ENCODE measurements around the gene ARR3.
"Not testable (repeated sequence)": the region's sequence is repeated elsewhere in the genome, so short reads cannot be mapped to it uniquely, and the experiment has no call there.

Gene ARR3

DNA sequence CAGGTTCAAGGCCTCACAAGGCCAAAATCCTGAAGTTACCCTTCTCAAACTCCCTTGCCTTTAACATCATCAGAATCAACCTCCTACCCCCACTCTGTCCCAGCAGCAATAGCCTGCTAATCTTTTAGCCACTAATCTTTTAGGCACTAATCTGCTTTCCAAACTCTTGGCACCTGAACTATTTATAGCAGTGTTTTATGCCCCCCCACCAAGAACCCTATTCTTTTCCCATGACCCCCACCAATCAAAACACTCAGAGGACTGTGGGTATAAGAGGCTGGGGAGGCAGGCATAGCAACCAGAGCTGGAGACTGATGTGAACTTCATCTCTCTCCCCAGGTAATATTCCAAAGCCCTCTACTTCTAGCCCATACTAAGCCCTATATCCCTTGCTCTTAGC is at the start of gene ARR3:
TSS of gene ARR3 (plus strand) at position 301 of the 400 bp plus-strand sequence. CDS start 1,052 bp downstream, outside the sequence.
- ATAC-seq (no peak), DNase-seq (no peak)

DNA sequence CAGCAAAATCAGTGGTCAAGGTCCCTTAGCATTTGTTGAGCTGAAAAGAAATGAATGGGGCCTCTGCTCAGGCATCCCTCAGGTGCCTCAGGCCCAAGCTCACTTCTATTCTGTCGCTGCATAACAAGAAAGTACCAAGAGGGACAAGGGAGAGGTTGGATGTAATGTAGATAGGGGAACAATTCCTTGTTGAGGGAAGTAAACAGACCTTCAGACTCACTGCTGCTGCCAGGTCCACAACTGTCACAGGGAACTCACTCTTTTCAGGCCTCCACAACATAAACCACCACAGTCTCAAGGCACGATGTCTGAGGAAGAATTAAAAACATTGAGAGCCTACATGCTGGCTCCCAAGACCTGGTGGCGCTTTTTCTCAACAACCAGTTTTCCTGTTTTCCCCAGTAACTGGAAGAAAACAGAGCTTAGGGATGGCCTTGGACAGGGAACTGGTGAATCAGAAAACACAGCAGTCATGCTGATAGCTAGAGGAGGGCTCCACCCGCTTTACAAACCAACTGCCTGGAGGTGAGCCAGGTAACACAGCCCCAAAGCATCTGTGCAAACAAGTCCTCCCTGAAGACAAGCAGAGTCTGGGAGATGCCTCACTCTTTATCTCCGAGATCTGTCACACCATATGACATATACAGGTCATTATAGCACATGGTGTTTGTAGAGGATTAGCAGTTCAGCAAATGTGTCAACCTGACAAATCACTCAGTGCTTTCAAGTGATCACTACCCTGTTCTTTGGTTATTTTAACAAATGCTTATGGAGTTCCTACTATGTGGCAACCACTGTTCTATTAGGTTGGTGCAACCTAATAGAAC is 48.0 kb upstream of the ARR3 start:
- ATAC-seq, result no peak
- DNase-seq, result no peak

DNA sequence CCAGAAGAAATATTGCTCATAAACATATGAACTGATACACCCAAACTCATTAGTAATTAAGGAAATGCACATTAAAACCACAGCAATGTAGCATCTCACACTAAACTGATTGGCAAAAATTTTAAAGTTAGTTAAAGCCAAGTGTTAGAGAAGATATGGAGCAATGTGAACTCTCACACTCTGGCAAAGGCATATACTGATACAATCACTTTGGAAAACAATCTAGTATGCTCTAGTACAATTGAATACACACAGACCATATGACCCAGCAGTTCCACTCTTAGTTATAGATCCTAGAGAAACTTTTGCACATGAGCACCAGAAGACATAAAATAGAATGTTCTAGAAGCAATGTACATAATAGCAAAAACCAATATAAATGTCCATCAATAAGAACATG is 42.1 kb upstream of the ARR3 start:
- DNase-seq (no peak), ATAC-seq (no peak)

DNA sequence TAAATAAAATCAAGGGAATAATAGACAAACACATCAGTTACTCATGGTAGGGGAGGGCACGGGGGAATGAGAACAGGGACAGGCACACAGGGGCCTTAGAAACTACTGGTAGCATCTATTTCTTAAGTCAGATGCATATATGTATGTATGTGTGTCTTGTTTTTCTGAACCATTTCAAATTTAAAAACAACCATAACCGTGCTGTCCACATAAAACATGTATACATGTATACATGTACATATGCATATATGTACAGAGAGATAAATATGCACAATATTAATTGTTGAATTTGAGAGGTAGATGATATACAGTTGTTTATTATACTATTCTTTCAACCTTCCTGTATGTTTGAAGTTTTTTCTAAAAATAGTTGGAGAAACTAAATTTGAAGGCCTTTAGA is 41.4 kb upstream of the ARR3 start:
- ATAC-seq (no peak), DNase-seq (no peak)

DNA sequence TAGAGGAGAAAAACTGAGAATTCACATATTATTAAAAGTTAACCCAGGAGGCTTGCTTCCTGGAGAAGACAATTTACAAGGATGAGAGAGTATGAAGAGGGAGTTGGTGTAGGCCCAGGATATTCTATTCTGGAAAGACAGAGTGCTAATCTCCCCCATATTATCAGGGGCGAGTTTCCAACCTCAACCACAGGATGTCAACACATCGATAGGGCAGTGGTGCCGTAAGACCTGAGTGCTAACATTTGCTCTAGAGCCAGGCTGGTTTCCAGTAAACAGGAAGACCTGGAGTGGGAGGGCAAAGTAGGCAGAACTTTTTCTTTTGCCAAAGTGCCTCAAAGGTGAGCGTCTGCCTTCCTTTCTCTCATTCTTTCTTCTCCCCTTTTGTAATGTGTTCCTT is 36.5 kb upstream of the ARR3 start:
- ATAC-seq (no peak), DNase-seq (no peak)

DNA sequence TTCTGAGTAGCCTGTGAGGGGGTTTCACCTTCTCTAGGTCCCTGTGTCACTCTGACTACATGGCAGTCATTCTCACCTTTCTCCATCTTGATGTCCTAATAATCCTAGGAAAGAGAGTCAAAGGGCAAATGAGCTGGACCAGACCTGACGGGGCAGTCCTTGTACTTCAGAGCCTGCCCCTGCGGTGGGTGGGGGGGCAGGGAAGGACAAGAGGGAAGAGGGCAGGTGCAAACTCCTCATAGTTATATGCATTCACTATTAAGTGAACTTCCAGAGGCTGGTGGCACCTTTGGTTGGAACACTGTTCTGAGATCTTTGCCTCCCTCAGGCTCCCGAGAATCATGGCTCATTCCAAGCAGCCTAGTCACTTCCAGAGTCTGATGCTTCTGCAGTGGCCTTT is 33.8 kb upstream of the ARR3 start, which contains the start of gene AWAT1:
TSS of gene AWAT1 (plus strand) at position 301 of the 400 bp plus-strand sequence. CDS start at position 342, 41 bp downstream.
- ATAC-seq, result no peak

DNA sequence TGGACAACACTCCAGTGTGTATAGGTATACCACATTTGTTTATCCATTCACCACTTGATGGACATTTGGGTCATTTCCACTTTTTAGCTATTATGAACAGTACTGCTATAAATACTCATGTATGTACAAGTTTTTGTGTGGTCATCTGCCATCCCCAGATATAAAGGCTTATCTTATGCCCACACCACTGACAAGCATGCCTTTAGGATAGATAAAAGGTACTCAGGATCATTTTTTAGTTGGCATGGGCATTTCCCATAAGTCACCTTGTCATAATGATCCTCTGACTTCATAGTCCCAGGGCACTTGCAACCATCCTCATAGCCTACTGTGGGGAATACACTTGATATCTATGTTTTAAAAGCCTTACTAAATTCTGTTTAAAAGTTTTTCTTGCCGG is 27.4 kb upstream of the ARR3 start:
- ATAC-seq, result no peak
- DNase-seq, result no peak

More for the DNA sequence above, 33.8 kb upstream of the ARR3 start, which contains the start of gene AWAT1:
- no peak for DNase-seq

DNA sequence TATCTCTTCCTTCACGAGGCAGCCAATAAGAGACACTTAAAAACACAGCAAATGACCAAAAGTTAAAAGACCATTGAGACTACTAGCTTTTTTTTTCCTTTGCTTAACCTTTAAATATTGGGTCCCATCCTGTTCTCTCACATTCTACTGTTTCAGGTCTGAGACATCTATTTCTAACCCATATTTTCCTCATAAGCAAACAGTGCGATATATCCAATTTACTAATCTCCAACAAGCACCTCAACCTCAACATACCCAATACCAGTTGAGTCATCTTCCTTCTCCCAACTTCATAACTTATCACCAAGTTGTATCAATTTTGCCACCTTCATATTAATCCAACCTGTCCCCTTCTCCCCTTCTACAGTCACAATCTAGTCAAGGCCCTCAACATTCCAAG is 26.6 kb upstream of the ARR3 start:
- DNase-seq (no peak), ATAC-seq (peak; percentile 54)

DNA sequence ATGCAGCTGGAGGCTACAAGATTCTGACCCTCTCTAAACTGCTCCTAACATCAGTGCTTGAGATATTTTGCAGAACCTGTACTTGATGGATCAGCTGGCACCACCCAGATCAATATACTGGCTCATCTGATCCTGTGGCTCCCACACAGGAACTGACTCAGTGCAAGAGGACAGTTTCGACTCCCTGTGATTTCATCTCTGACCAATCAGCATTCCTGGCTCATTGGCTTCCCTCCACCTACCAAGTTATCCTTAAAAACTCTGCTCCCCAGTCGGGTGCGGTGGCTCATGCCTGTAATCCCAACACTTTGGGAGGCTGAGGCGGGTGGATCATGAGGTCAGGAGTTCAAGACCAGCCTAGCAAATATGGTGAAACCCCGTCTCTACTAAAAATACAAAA is 24.5 kb upstream of the ARR3 start:
- DNase-seq, ATAC-seq: not testable (repeated sequence)

DNA sequence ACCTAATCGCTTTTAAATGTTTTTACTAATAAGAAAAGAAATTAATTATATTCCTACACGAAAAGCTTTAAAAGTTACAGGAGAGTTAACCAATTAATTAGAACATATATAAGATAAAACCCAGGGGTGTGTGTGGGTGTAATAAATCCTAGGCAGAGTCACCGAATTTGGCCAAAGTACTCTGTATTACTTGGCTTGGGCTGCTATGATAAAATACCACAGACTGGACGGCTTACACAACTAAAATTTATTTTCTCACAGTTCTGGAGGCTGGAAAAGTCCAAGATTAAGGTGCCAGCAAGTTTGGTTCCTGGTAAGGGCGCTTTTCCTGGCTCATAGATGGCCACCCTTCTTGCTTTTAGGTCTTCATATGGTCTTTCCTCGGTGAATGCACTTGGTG is 23.3 kb upstream of the ARR3 start:
- ATAC-seq (no peak), DNase-seq (no peak)

DNA sequence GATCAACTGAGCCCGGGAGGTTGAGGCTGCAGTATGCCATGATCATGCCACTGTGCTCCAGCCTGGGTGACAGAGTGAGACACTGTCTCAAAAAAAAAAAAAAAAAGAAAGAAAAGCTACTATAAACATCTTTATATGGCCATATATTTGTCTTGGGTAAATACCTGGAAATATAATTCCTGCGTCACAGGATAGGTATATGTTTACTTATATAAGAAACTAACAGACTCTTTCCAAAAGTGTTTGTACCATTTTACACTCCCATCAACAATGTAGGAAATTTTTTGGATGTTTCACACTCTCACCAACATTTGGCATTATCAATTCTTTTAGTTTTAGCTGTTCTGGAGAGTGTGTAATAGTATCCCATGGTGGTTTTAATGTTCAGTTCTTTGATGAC is 20.9 kb upstream of the ARR3 start:
- ATAC-seq (no peak), DNase-seq (no peak)

DNA sequence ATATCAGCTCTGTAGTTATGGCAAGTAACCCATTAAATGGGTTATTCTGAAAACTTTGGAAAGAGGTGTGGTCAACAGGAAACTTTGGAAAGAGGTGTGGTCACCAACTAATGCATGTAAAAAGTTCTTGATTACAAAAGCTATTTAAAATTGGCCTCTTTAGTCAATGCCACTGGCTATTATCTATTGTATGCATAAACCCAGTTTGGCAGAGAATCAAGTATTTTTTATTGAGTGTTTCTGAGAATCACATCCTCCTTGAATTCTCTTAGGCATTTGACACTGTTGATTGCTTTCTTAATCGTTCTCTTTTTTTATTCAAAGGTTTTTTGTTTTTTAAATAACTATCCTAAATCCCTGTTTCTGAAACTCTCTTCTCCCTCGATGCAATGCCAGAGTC is 15.6 kb upstream of the ARR3 start:
- ATAC-seq (no peak), DNase-seq (no peak)

DNA sequence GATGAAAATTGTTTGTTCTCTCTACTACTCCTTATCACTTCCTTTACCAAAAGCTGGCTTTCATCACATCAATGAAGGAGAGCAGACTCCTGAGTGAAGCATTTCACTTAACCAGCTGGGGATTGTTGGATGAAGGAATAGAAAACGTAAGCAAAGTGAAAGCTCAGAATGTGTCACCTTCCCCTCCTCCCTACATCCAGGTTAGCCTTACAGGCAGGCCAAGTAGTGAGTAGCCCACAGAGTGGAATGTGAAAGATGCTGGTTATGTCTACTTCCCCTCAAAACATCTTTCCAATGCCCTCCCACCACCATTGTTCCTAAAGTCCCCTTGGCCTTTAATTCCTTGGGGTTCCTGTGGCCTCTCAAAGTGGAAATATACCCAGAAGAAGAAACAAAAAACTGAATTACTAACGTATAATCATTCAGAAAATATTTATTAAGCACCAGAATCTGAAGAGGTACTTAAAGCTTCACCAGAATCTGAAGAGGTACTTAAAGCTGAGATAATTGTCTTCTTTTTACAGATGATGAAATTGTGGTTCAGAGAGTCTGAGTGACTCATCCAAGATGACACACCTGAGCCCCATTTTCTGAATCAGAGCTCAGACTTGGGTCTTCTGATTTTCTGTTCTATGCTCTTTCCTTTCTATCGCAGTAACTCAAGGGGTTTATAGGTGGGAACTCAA is 14.6 kb upstream of the ARR3 start:
- DNase-seq (no peak), ATAC-seq (peak; percentile 79)

DNA sequence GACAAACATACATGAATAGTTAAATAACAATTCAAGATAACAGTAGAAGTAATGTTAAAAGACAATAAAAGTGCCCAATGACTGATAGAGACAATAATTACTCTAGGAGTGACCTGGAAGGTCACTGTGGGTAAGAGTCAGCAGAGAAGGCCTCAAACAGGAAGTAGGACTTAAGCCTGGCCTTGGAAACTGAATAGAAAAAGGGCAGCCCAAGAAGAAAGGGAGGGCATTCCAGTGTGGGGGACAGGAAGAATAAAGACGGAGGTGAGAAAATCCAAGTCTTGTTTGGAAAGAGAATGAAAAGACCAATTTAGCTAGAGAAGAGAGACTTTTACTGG is 14.1 kb upstream of the ARR3 start:
- DNase-seq, result no peak
- ATAC-seq, result no peak

DNA sequence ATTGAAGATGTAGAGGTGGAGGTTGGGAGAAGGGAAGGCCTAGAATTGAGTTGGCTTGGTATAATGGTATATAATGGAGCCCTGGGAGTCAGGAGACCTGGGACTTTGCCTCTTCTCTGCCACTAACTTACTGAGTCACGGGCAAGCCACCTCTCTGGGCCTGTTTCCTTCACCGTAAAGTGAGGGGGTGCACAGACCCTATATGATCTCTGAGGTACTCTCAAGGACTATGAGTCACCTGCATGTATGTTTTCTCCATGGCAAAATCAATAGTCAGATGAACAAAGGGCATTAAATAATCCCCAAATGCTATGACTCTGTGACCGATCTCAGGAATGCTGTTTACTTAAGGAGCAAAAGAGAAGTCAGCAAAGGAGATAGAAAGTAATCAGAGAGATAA is 13.2 kb upstream of the ARR3 start:
- DNase-seq (no peak), ATAC-seq (peak; percentile 63)

DNA sequence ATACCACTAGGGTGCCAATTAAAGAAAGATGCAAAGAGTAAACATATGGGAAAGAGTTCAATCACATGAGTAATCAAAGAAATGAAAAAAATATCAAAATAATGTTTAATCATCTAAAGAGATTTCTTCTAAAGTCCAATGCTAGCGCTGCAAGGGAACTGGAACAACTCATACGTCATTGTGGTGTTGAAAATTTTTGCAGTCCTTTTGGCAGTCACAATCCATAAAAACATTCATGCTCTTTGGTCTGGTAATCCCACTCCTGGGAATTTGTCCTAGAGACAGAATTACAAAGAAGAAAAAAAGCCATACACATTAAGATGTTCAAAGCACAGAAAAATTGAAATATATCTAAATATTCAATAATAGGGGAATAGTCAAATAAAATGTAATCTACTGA is 12.7 kb upstream of the ARR3 start:
- ATAC-seq (no peak), DNase-seq (no peak)

DNA sequence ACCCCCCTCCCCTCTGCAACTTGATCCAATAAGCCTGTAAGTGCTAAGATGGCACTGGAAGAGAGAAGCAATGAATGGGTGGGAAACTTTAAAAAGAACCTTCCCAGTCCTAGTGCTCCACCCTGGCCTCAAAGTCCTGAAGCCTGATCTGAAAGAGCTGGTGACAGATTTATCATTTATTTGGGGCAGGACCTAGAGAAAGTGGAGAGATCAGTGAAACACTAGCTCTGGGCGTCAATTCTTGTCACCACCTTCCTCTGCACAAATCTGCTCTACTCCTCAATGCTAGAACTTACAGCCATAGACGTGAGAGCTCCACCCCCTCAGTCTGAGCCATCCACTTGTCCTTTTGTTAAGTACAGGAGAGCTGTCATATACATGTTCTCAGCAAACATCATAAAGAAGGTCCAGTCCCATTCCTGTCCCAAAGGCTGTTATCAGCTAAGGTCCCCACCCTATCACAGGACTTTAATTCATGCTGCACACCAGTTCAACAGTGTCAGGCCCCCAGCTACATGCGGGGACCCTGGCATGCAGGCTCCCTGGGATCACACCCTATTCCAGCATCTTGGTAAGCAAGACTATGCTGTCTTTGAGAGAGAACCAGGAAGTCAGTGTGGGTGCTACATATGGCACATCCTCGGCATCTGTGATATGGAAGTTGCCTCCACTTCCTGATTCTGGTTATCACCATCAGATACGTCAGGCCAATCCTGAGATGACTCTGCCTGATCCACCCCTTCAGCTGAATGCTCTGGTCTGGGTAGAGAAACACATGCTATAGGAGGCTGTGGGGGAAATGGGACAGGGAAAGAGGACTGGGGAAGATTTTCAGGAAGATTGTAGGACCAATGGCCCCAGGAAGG is 10.5 kb upstream of the ARR3 start:
- ATAC-seq (no peak), DNase-seq (no peak)

DNA sequence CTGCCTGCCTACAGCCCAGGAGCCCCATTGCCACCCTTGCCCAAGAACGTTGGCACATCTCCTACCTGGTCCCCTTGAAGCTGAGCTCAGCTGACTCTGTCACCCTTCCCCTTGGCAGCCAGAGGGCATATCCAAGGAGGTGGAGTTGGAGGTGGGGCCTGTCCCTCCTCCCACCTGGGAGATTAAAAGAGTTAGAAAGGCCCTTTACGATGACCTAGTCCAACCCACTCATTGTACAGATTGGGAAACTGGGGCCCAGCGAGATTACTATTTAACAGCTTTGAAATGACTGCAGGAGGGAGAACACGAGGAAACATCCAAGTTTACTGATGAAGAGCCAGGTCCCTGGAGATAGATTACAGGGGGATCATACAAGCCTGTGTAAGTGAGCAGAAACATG is 8.0 kb upstream of the ARR3 start, which contains the start of gene P2RY4:
TSS of gene P2RY4 (minus strand) at position 101 of the 400 bp plus-strand sequence. CDS start 580 bp downstream, outside the sequence.
- ATAC-seq (no peak), DNase-seq (no peak)

DNA sequence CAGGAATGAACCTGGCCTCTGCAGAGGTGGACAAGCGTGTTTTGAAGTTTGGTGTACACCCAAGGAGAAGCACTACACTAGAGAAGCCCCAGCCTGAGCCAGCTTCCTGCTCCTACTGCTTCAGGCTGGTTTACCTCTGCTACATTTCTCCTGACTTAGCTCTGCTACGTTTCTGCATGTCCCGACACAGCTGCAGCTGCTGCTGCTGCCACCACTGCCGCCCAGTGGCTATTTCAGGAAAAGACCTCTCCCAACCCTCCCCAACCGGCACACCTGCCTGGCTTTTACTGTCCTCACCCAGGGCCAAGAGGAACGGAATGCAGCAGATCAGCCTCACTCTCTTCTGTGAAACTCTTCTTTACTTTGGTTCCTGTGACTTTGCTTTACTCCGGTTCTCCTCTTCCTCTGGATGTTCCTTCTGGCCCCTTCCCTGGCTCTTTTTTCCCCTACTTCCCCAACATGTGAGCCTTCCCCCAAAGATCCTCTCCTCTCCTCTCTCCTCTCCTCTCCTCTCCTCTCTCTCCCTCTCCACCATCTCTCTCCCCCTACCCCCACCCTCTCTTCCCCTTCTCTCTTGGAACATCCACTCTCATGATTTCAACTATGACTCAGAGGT is 5.1 kb upstream of the ARR3 start:
- peak; percentile 46 for DNase-seq
- peak; percentile 75 for ATAC-seq

DNA sequence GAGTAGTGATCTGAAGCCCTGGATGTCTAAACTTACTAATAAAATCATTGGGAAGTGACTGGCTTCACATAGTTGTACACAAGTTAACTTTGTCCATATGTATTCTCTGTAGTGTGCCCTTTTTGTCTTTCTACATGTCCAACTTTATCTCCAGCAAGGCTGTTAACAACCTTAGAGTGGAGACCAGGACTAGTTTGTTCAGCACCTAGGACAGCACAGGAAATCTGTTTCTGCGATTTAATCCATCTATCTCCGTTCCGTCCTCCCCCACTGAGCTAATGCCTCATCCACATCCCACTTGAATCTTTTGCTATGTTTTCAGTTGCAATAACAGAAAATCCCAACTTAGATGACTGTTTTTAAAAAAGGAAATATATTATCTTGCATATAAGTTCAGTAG is 3.4 kb upstream of the ARR3 start:
- no peak for DNase-seq

DNA sequence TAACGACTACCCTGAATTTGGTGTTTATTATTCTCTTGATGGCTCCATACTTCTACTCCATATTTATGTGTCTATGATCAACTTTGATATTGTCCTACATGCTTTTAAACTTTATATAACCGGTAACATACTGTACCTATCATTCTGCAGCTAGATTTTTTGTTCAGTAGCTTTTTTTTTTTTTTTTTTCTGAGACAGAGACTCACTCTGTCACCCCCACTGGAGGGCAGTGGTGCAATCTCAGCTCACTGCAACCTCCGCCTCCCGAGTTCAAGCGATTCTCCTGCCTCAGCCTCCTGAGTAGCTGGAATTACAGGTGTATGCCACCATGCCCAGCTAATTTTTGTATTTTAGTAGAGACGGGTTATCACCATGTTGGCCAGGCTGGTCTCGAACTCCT is 5.9 kb downstream of the ARR3 start:
- not testable (repeated sequence) for DNase-seq, ATAC-seq

More for the DNA sequence above, 3.4 kb upstream of the ARR3 start:
- ATAC-seq, result no peak

DNA sequence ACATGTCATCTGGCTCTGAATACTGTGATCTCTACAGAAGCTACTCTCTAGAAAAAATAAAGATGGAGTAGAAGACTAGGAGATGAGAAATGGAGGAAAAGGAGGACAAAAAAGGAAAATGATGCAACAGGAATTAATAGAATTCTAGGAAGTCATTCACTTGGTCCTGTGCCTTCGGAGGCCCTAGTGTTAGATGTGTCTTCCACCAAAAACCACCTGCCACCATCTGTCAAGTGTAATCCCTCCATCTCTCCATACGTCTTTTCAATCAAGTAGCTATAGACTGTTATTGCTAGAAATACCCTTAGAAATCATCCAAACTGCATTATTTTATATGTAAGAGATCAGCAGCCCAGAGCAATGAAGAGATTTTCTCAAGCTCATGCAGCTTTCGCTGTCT is 10.9 kb downstream of the ARR3 start:
- no peak for ATAC-seq

More for the DNA sequence above, 10.9 kb downstream of the ARR3 start:
- DNase-seq, result no peak
